Trophoblast cell (in vitro differentiated cells and primary cell): Measurements from ENCODE around the gene GTF2F2.

Experiments
- DNase-seq, 2 donors: peaks; one replicate each; pipeline ENCODE4 v3.0.0-alpha.2; 2016
- H2AFZ ChIP-seq: 2 replicates; pipeline ENCODE4 v1.6.1; 2013; ENCODE audit warnings: low read length, moderate library complexity, mild to moderate bottlenecking; ENCODE audit not compliant: insufficient read depth, poor library complexity
- H2AK5ac ChIP-seq: 2 replicates; pipeline ENCODE4 v1.6.1; 2013; ENCODE audit warnings: mild to moderate bottlenecking, low read length
- H2BK120ac ChIP-seq: 2 replicates; pipeline ENCODE4 v1.6.1; 2013; ENCODE audit warnings: low read length, mild to moderate bottlenecking, moderate library complexity; ENCODE audit not compliant: insufficient read depth, poor library complexity
- H2BK12ac ChIP-seq: 2 replicates; pipeline ENCODE4 v1.6.1; 2013; ENCODE audit warnings: mild to moderate bottlenecking, low read length, moderate library complexity
- H2BK5ac ChIP-seq: 2 replicates; pipeline ENCODE4 v1.6.1; 2013; ENCODE audit warnings: low read length, low read depth, moderate library complexity, mild to moderate bottlenecking; ENCODE audit not compliant: poor library complexity
- H3K14ac ChIP-seq: 2 replicates; pipeline ENCODE4 v1.6.1; 2013; ENCODE audit warnings: mild to moderate bottlenecking, low read length
- H3K18ac ChIP-seq: 2 replicates; pipeline ENCODE4 v1.6.1; 2013; ENCODE audit warnings: mild to moderate bottlenecking, low read length
- H3K23ac ChIP-seq: 2 replicates; pipeline ENCODE4 v1.6.1; 2013; ENCODE audit warnings: low read length
- H3K27ac ChIP-seq: 2 replicates; pipeline ENCODE4 v1.5.1; 2013; ENCODE audit warnings: low read depth, mild to moderate bottlenecking, inconsistent platforms, low read length, moderate library complexity
- H3K27me3 ChIP-seq: 2 replicates; pipeline ENCODE4 v1.6.1; 2013; ENCODE audit warnings: inconsistent platforms, mild to moderate bottlenecking, low read length, moderate library complexity; ENCODE audit not compliant: insufficient read depth
- H3K36me3 ChIP-seq, 2 experiments: 1 replicate in 1 of 2; 2 replicates in 1 of 2; pipeline ENCODE4 v1.6.1; 2013; ENCODE audit warnings: low read length in 2 of 2, mild to moderate bottlenecking in 2 of 2, moderate library complexity in 1 of 2; ENCODE audit not compliant: insufficient read depth in 2 of 2, control insufficient read depth in 1 of 2
- H3K4ac ChIP-seq: 2 replicates; pipeline ENCODE4 v1.6.1; 2013; ENCODE audit warnings: low read depth, mild to moderate bottlenecking, low read length, moderate library complexity
- H3K4me1 ChIP-seq, 2 experiments: 1 replicate in 1 of 2; 2 replicates in 1 of 2; pipeline ENCODE4 v1.6.1; 2013; ENCODE audit warnings: low read length in 2 of 2, mild to moderate bottlenecking in 2 of 2, moderate library complexity in 1 of 2; ENCODE audit not compliant: insufficient read depth in 2 of 2, control insufficient read depth in 1 of 2
- H3K4me2 ChIP-seq: 2 replicates; pipeline ENCODE4 v1.6.1; 2013; ENCODE audit warnings: inconsistent platforms, mild to moderate bottlenecking, low read length, moderate library complexity
- H3K4me3 ChIP-seq: 2 replicates; pipeline ENCODE4 v1.5.1; 2013; ENCODE audit warnings: mild to moderate bottlenecking, low read depth, low read length, inconsistent platforms
- H3K79me1 ChIP-seq: one replicate; pipeline ENCODE4 v1.6.1; 2013; ENCODE audit warnings: low read length
- H3K79me2 ChIP-seq: 2 replicates; pipeline ENCODE4 v1.6.1; 2013; ENCODE audit warnings: low read length, mild to moderate bottlenecking; ENCODE audit not compliant: control insufficient read depth, insufficient read depth, poor library complexity
- H3K9ac ChIP-seq: 2 replicates; pipeline ENCODE4 v1.6.1; 2013; ENCODE audit warnings: mild to moderate bottlenecking, low read length
- H3K9me3 ChIP-seq: 2 replicates; pipeline ENCODE4 v1.6.1; 2013; ENCODE audit warnings: low read depth, mild to moderate bottlenecking, control low read depth, inconsistent platforms, low read length; ENCODE audit not compliant: insufficient read depth
- H4K12ac ChIP-seq: 2 replicates; pipeline ENCODE4 v1.6.1; 2013; ENCODE audit warnings: low read depth, mild to moderate bottlenecking, low read length, moderate library complexity
- H4K8ac ChIP-seq: 2 replicates; pipeline ENCODE4 v1.6.1; 2013; ENCODE audit warnings: low read depth, mild to moderate bottlenecking, low read length, moderate library complexity
- H4K91ac ChIP-seq: one replicate; pipeline ENCODE4 v1.6.1; 2013; ENCODE audit warnings: low read depth, mild to moderate bottlenecking, low read length, moderate library complexity
- WGBS: extraction: QIAGEN DNeasy Blood & Tissue Kit; methylation state at CpG from one replicate; pipeline ENCODE4 v1.1.7; 2013; ENCODE audit warnings: missing lambda C conversion rate; ENCODE audit not compliant: insufficient read length, insufficient coverage; ENCODE audit errors: extremely low coverage; 5-methylcytosine and 5-hydroxymethylcytosine counted together

GTF2F2 gene

DNA sequence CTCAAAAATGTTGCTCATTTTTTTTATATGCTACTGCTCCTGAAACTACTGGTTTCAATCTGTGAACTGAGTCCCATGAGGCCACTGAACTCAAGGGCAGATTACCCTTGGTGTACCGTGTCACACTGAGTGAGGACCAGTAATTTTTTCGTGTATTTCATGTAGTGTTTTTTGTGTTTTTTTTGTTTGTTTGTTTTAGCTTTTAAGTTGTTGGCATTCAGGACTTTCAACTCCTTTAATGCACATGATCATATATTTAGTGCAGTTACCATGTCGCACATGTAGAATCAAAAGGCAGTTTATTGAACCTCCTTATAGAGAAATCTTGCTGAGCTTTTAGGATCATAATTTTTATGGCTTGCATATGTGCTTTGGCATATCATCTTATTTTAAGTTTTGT, 162.7 kb downstream of the GTF2F2 start:
- H3K9ac ChIP-seq, result no peak overlapping the region
- H2AFZ ChIP-seq, result no peak overlapping the region
- no peak overlapping the region for H3K4ac ChIP-seq
- H3K14ac ChIP-seq, result no peak overlapping the region
- H3K4me3 ChIP-seq, result no peak overlapping the region
- H3K27ac ChIP-seq, result no peak overlapping the region
- no peaks in the 10 kb centered on the region for H3K4me1 ChIP-seq
- H3K79me1 ChIP-seq, result no peaks in the 10 kb centered on the region
- no peak for DNase-seq
- H3K27me3 ChIP-seq, result no peaks in the 10 kb centered on the region
- H2BK12ac ChIP-seq, result no peak overlapping the region
- H3K9me3 ChIP-seq, result no peaks in the 10 kb centered on the region
- no peak overlapping the region for H2BK120ac ChIP-seq
- H2BK5ac ChIP-seq, result no peak overlapping the region
- no peak overlapping the region for H4K12ac ChIP-seq
- H3K18ac ChIP-seq, result no peak overlapping the region
- no peak overlapping the region for H3K23ac ChIP-seq
- no CpG with 5 or more reads among the region's 3 CpGs for WGBS
- H4K91ac ChIP-seq, result no peak overlapping the region
- no peak overlapping the region for H3K4me2 ChIP-seq
- H2AK5ac ChIP-seq, result no peak overlapping the region
- no peaks in the 10 kb centered on the region for H3K79me2 ChIP-seq
- peaks cover 1 to 4% of the 10 kb centered on the region in 2 experiments for H3K36me3 ChIP-seq
- no peak overlapping the region for H4K8ac ChIP-seq

DNA sequence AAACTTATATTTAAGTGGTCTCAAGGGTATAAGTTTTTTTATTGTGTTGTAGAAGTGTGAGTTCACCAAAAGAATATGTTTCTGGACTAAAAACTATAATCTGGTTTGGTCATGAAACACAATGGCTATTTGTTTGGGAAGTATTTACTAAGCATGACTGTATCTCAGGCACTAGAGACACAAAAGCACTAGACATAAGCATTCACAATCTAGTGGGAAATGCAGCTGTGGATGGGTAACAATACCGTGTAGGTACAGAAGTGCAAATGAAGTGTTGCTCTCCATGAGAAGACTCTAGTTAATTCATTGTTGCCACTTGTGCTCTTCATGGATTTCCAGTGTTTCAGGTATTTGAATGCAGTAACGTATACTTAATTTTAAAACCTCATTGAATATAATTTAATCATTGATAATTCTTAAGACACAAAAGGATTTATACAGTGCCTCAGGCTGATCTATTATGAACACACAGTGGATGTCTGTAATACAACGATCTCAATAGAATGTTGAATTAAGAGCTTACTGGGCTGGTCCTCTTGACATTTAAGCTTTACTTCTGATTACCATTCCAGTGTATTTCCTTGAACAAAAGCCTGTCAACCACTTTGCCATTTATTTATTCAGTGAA, 169.7 kb downstream of the GTF2F2 start:
- Histone ChIP-seq H3K4me3 (no peak overlapping the region), H3K27me3 (no peaks in the 10 kb centered on the region), H3K79me1 (no peaks in the 10 kb centered on the region), H3K79me2 (no peaks in the 10 kb centered on the region), H3K23ac (no peak overlapping the region), H3K9me3 (no peaks in the 10 kb centered on the region), H3K18ac (no peak overlapping the region), H3K14ac (no peak overlapping the region), H3K4me2 (no peak overlapping the region), H3K4me1 (no peaks in the 10 kb centered on the region), H4K12ac (no peak overlapping the region), H2BK120ac (no peak overlapping the region), H4K91ac (no peak overlapping the region), H3K27ac (no peak overlapping the region), H4K8ac (no peak overlapping the region), H2AK5ac (no peak overlapping the region), H3K4ac (no peak overlapping the region), H2BK12ac (no peak overlapping the region), H3K36me3 (peaks cover 0 to 4% of the 10 kb centered on the region in 2 experiments), H2BK5ac (no peak overlapping the region), H3K9ac (no peak overlapping the region), H2AFZ (no peak overlapping the region)
- WGBS, result no CpG with 5 or more reads among the region's 3 CpGs
- no peak for DNase-seq

DNA sequence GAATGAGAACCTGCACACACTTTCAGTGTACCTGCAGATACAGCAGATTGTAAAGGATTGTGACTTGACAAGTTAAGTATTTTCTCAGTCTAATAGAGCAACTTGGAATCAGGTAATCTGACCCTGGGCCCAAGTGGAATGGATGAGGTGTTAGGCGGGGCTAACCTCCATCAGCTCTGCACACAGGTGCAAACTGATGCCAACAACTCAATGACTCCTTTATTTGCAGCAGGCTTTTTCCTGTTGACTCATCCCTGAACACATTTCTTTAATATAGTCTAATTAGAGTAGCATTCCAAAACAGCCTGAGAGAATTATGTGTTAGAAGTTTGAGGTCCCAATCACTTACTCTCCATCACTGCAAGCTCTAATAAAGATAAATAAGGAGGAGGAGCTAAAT, 171.9 kb downstream of the GTF2F2 start:
- Histone ChIP-seq H2BK120ac (no peak overlapping the region), H3K27ac (no peak overlapping the region), H3K23ac (no peak overlapping the region), H3K4me2 (no peak overlapping the region), H2BK5ac (no peak overlapping the region), H3K18ac (no peak overlapping the region), H2AFZ (no peak overlapping the region), H3K79me2 (no peaks in the 10 kb centered on the region), H3K36me3 (peaks cover 0 to 4% of the 10 kb centered on the region in 2 experiments), H2BK12ac (no peak overlapping the region), H3K9me3 (no peaks in the 10 kb centered on the region), H3K14ac (no peak overlapping the region), H3K79me1 (no peaks in the 10 kb centered on the region), H3K27me3 (no peaks in the 10 kb centered on the region), H3K4me3 (no peak overlapping the region), H4K91ac (no peak overlapping the region), H4K8ac (no peak overlapping the region), H3K4ac (no peak overlapping the region), H4K12ac (no peak overlapping the region), H2AK5ac (no peak overlapping the region), H3K9ac (no peak overlapping the region), H3K4me1 (no peaks in the 10 kb centered on the region)
- WGBS, result no CpG with 5 or more reads among the region's 1 CpG
- DNase-seq, result no peak

DNA sequence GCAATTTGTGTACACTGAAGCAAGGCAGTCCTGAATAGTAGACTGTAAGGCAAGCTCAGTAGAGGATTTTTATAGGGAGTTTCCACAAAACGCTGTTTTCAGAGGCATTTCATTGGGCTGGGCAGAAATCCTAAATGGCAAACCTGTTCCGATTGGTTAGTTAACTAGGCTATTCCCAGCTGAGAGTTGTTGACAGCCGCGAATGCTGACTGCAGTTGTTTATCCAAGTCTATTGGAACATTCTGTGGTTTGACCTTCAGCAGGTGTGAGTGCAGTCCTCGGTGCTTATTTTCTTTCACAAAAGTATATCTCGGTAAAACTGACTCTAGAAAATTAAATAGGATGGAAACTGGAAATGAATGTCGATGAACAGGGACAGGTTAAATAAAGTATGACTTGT, 175.2 kb downstream of the GTF2F2 start:
- no peak overlapping the region for H2AFZ ChIP-seq
- H3K4ac ChIP-seq, result no peak overlapping the region
- no peaks in the 10 kb centered on the region for H3K36me3 ChIP-seq
- no peak overlapping the region for H2BK120ac ChIP-seq
- WGBS, result no CpG with 5 or more reads among the region's 7 CpGs
- H3K9me3 ChIP-seq, result peaks cover 1% of the 10 kb centered on the region
- H3K27ac ChIP-seq, result no peak overlapping the region
- H2AK5ac ChIP-seq, result no peak overlapping the region
- no peak overlapping the region for H3K18ac ChIP-seq
- H3K79me2 ChIP-seq, result no peaks in the 10 kb centered on the region
- DNase-seq, result no peak
- H3K9ac ChIP-seq, result no peak overlapping the region
- H3K79me1 ChIP-seq, result no peaks in the 10 kb centered on the region
- no peaks in the 10 kb centered on the region for H3K4me1 ChIP-seq
- H3K27me3 ChIP-seq, result no peaks in the 10 kb centered on the region
- H3K23ac ChIP-seq, result no peak overlapping the region
- H3K14ac ChIP-seq, result no peak overlapping the region
- no peak overlapping the region for H4K8ac ChIP-seq
- H3K4me2 ChIP-seq, result no peak overlapping the region
- H4K12ac ChIP-seq, result no peak overlapping the region
- H4K91ac ChIP-seq, result no peak overlapping the region
- H3K4me3 ChIP-seq, result no peak overlapping the region
- H2BK12ac ChIP-seq, result no peak overlapping the region
- H2BK5ac ChIP-seq, result no peak overlapping the region
